ENCODE measurements around the gene COQ10A. TPM values are rescaled to one million over a fixed set of nuclear protein-coding genes. Genes with fewer than 3 reads are reported as not detected.
A peak's percentile ranks its signal among the peaks of the same experiment; 100 is the strongest.

The COQ10A gene
- total RNA-seq, result 10 to 100 TPM in 3 of 4 donors, 1 to 10 TPM in 1; 6.7 to 51.5 (median 27.9) TPM

DNA sequence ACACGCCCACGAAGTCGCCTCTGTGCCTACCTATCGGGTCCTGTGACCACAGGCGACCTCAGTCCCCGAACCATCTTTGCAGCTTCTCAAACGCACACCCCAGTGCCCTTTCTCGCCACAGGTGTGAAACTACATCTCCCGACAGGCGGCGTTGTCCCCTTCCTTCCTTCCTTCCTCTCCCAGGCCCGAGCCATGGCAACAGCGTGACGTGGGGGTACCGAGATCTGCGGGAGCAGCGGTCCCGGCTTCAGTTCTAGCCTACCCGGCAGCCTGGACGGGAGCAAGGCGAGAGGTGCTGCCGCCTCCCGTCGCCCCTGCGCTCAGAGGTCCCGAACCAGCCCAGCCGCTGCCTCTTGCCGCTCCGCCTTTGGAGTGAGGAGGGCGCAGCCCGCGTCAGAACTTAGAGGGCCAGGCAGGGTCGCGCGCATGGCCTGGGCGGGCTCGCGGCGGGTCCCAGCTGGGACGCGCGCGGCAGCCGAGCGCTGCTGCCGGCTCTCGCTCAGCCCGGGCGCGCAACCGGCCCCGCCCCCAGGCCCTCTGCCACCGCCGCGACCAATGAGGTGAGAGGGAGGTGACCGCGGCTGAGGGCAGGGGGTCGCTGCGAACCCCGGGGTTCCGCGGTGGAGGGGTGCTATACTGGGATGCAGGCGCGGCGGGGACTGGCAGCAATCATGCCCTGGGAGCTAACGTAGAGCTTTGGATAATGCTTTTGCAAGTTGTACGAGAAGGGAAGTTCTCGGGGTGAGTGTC, at the start of gene COQ10A:
Gene COQ10A (plus strand): TSS at position 250 of the 750 bp plus-strand sequence. CDS start 177 bp downstream, at position 427.
- in situ Hi-C loops (cut with MboI; ENCODE audit: low pct_ligation_motif_present in 1 of 4, low pct_unique_long_range_greater_than_20kb in 1 of 4, low sequenced_read_pairs in 3 of 4) (no loop called here), intact Hi-C loops (cut with DNase I; ENCODE audit: low total_unique reads) (no loop called here)
- Histone ChIP-seq H3K36me3 (peaks cover 0 to 8% (median 4%) of the 10 kb centered on the region in 4 donors), H3K27ac (peak within 1 kb of the TSS; percentile 92 to 96 (median 96)), H3K4me3 (peak within 1 kb of the TSS; percentile 55 to 80 (median 58)), H3K4me1 (peaks cover 5 to 14% (median 12%) of the 10 kb centered on the region in 4 donors), H3K27me3 (no peaks in the 10 kb centered on the region), H3K9me3 (no peaks in the 10 kb centered on the region)
- TF ChIP-seq EP300 (IDR thresholded peaks at IDR 0.05; ENCODE audit: low read depth) (no peak), CTCF (IDR thresholded peaks at IDR 0.05) (peak; percentile 66 to 91 (median 74)), POLR2AphosphoS5 (IDR thresholded peaks at IDR 0.05) (peak; percentile 90 to 93 (median 91)), POLR2A (IDR thresholded peaks at IDR 0.05) (peak; percentile 81)
- WGBS, 2 donors (ENCODE audit: low coverage in 1 of 2), result 0 to 1% methylated on average over 3 to 56 of the region's 68 CpGs
- DNase-seq, result peak; percentile 93

DNA sequence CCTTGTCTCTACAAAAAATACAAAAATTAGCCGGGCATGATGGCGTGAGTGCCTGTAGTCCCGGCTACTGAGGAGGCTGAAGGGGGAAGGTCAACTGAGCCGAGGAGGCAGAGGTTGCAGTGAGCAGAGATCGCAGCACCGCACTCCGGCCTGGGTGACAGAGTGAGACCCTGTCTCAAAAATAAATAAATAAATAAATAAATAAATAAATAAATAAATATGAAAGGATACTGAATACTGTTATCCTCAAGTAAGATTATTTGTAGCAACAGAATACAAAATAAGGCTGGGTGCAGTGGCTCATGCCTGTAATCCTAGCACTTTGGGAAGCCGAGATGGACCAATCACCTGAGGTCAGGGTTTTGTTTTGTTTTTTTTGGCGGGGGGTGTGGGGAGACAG, 46.9 kb upstream of the COQ10A start:
- no peak for DNase-seq
- 86 to 92% methylated on average over 3 to 9 of the region's 9 CpGs for WGBS, 2 donors (ENCODE audit: low coverage in 1 of 2)
- peaks cover 0 to 10% (median 2%) of the 10 kb centered on the region in 4 donors for H3K36me3 ChIP-seq
- TF ChIP-seq EP300 (IDR thresholded peaks at IDR 0.05; ENCODE audit: low read depth) (no peak), POLR2AphosphoS5 (IDR thresholded peaks at IDR 0.05) (no peak)
- peak overlapping the region; percentile 96 to 99 (median 98) for H3K27ac ChIP-seq
- no peaks in the 10 kb centered on the region for H3K9me3 ChIP-seq
- intact Hi-C loops (cut with DNase I; ENCODE audit: low total_unique reads), result no loop called here
- H3K4me3 ChIP-seq, result no peak overlapping the region
- in situ Hi-C loops (cut with MboI; ENCODE audit: low pct_ligation_motif_present in 1 of 4, low pct_unique_long_range_greater_than_20kb in 1 of 4, low sequenced_read_pairs in 3 of 4), result no loop called here
- peaks cover 26 to 41% (median 35%) of the 10 kb centered on the region in 4 donors for H3K4me1 ChIP-seq
- H3K27me3 ChIP-seq, result no peaks in the 10 kb centered on the region

GRCh38 chr12:56220611-56221231, 46.0 kb upstream of the COQ10A start:
- H3K36me3 ChIP-seq, result peaks cover 0 to 5% (median 0%) of the 10 kb centered on the region in 4 donors
- peak overlapping the region; percentile 96 to 99 (median 98) for H3K27ac ChIP-seq
- 8 to 22% methylated on average over 7 to 10 of the region's 10 CpGs for WGBS, 2 donors (ENCODE audit: low coverage in 1 of 2)
- in situ Hi-C loops (cut with MboI; ENCODE audit: low pct_ligation_motif_present in 1 of 4, low pct_unique_long_range_greater_than_20kb in 1 of 4, low sequenced_read_pairs in 3 of 4), result no loop called here
- H3K4me3 ChIP-seq, result peak overlapping the region; percentile 65 to 95 (median 76)
- no peaks in the 10 kb centered on the region for H3K9me3 ChIP-seq
- peaks cover 28 to 47% (median 39%) of the 10 kb centered on the region in 4 donors for H3K4me1 ChIP-seq
- intact Hi-C loops (cut with DNase I; ENCODE audit: low total_unique reads), result no loop called here
- DNase-seq, result no peak
- TF ChIP-seq CTCF (IDR thresholded peaks at IDR 0.05), result no peak
- TF ChIP-seq POLR2AphosphoS5 (IDR thresholded peaks at IDR 0.05), result no peak
- TF ChIP-seq POLR2A (IDR thresholded peaks at IDR 0.05), result no peak
- no peak for TF ChIP-seq EP300 (IDR thresholded peaks at IDR 0.05; ENCODE audit: low read depth)
- no peaks in the 10 kb centered on the region for H3K27me3 ChIP-seq

GRCh38 chr12:56221232-56221756, 45.4 kb upstream of the COQ10A start:
- intact Hi-C loops (cut with DNase I; ENCODE audit: low total_unique reads), result no loop called here
- TF ChIP-seq POLR2AphosphoS5 (IDR thresholded peaks at IDR 0.05) (peak in 1 of 3 donors; percentile 2), CTCF (IDR thresholded peaks at IDR 0.05) (no peak)

More at GRCh38 chr12:56221232-56221756, 45.4 kb upstream of the COQ10A start:
- no peaks in the 10 kb centered on the region for H3K9me3 ChIP-seq
- 0 to 1% methylated on average over 8 to 21 of the region's 21 CpGs for WGBS, 2 donors (ENCODE audit: low coverage in 1 of 2)
- H3K27ac ChIP-seq, result peak overlapping the region; percentile 96 to 99 (median 98)
- in situ Hi-C loops (cut with MboI; ENCODE audit: low pct_ligation_motif_present in 1 of 4, low pct_unique_long_range_greater_than_20kb in 1 of 4, low sequenced_read_pairs in 3 of 4), result no loop called here
- DNase-seq, result peak; percentile 59
- H3K4me1 ChIP-seq, result peaks cover 28 to 47% (median 39%) of the 10 kb centered on the region in 4 donors
- H3K27me3 ChIP-seq, result no peaks in the 10 kb centered on the region
- H3K36me3 ChIP-seq, result peaks cover 0 to 3% (median 0%) of the 10 kb centered on the region in 4 donors
- H3K4me3 ChIP-seq, result peak overlapping the region; percentile 65 to 95 (median 76)
